H1 (cell line): ENCODE measurements around the gene UBR1. TPM values are rescaled to one million over a fixed set of nuclear protein-coding genes. Genes with fewer than 3 reads are reported as not detected.

Source experiments
- CTCF ChIA-PET: fragments of 300-600 bp; sonication (Branson Sonifier 250); formaldehyde crosslinking; loops from one replicate; lab custom pipeline; 2021; ENCODE audit not compliant: partially characterized antibody; lab: Charles Lee
- POLR2A ChIA-PET: fragments of 300-600 bp; sonication (Branson Sonifier 250); formaldehyde crosslinking; loops from one replicate; lab custom pipeline; 2021; ENCODE audit warnings: inconsistent platforms; ENCODE audit not compliant: partially characterized antibody; lab: Charles Lee
- DNase-seq, 2 experiments: peaks; one replicate each; pipeline versions ENCODE4 v3.0.0 to v3.0.0-alpha.2; 2010 to 2022; ENCODE audit warnings: low spot score in 2 of 2, low read depth in 1 of 2, mixed read lengths in 1 of 2
- FAIRE-seq: peaks from 2 replicates; lab custom pipeline; 2011; peaks lifted over from hg19 to GRCh38; lab: Jason Lieb, UNC
- H2AFZ ChIP-seq: 2 replicates; pipeline ENCODE4 v1.8.1; 2012; ENCODE audit warnings: low read length, inconsistent platforms
- H2AK5ac ChIP-seq: 2 replicates; pipeline ENCODE4 v1.6.1; 2013; ENCODE audit warnings: low read depth, low read length
- H2BK120ac ChIP-seq: replicated peaks from 2 replicates; pipeline ENCODE3; 2013; ENCODE audit warnings: low read depth, low read length, inconsistent platforms
- H2BK12ac ChIP-seq: 2 replicates; pipeline ENCODE4 v1.6.1; 2013; ENCODE audit warnings: low read depth, low read length
- H2BK15ac ChIP-seq: 2 replicates; pipeline ENCODE4 v1.6.1; 2013; ENCODE audit warnings: low read length
- H2BK20ac ChIP-seq: 2 replicates; pipeline ENCODE4 v1.6.1; 2013; ENCODE audit warnings: low read length
- H2BK5ac ChIP-seq: 2 replicates; pipeline ENCODE4 v1.6.1; 2013; ENCODE audit warnings: low read depth, low read length
- H3K14ac ChIP-seq: 2 replicates; pipeline ENCODE4 v1.6.1; 2013; ENCODE audit warnings: inconsistent platforms; ENCODE audit not compliant: insufficient read length
- H3K18ac ChIP-seq: 2 replicates; pipeline ENCODE4 v1.6.1; 2013; ENCODE audit warnings: low read length; ENCODE audit errors: extremely low read depth
- H3K23ac ChIP-seq: 2 replicates; pipeline ENCODE4 v1.6.1; 2013; ENCODE audit warnings: inconsistent platforms; ENCODE audit not compliant: insufficient read length
- H3K23me2 ChIP-seq: 2 replicates; pipeline ENCODE4 v1.6.1; 2013; ENCODE audit warnings: low read depth, low read length
- H3K27ac ChIP-seq: 2 replicates; pipeline ENCODE4 v1.6.1; 2011; ENCODE audit warnings: low read depth, low read length, inconsistent platforms
- H3K27me3 ChIP-seq, 4 experiments: replicated peaks in 1 of 4; 1 replicate in 1 of 4; 2 replicates in 3 of 4; pipeline versions ENCODE4 v1.6.1 to v1.8.1; 2011 to 2013; ENCODE audit warnings: low read length in 3 of 4, mild to moderate bottlenecking in 3 of 4, inconsistent platforms in 2 of 4, mixed read lengths in 2 of 4, moderate library complexity in 1 of 4; ENCODE audit not compliant: control insufficient read depth in 3 of 4, insufficient read depth in 3 of 4; ENCODE audit errors: extremely low read depth in 1 of 4
- H3K36me3 ChIP-seq, 4 experiments: 2 replicates each; pipeline versions ENCODE4 v1.6.1 to v1.8.1; 2011 to 2013; ENCODE audit warnings: mild to moderate bottlenecking in 4 of 4, low read length in 3 of 4, moderate library complexity in 2 of 4, control low read depth in 1 of 4, inconsistent platforms in 1 of 4; ENCODE audit not compliant: insufficient read depth in 4 of 4, control insufficient read depth in 2 of 4
- H3K4ac ChIP-seq: replicated peaks from 2 replicates; pipeline ENCODE3; 2013; ENCODE audit warnings: low read length, low read depth, mixed read lengths, inconsistent platforms; ENCODE audit not compliant: insufficient read length
- H3K4me1 ChIP-seq, 4 experiments: replicated peaks in 1 of 4; 1 replicate in 1 of 4; 2 replicates in 3 of 4; pipeline versions ENCODE4 v1.6.1 to v1.8.1; 2011 to 2013; ENCODE audit warnings: low read length in 3 of 4, inconsistent platforms in 2 of 4, mixed read lengths in 1 of 4; ENCODE audit not compliant: insufficient read depth in 4 of 4, control insufficient read depth in 3 of 4
- H3K4me2 ChIP-seq, 2 experiments: 2 replicates each; pipeline versions ENCODE4 v1.6.1 to v1.8.1; 2011 to 2013; ENCODE audit warnings: low read depth in 2 of 2, low read length in 2 of 2, control low read depth in 1 of 2, inconsistent platforms in 1 of 2, mild to moderate bottlenecking in 1 of 2; ENCODE audit not compliant: insufficient read depth in 1 of 2
- H3K4me3 ChIP-seq, 4 experiments: fragments of 200-600, 300-600 bp in 1 of 4; sonication (generic), shearing (Covaris generic), sonication (Bioruptor Twin) in 1 of 4; 2 replicates each; pipeline versions ENCODE4 v1.5.1 to v1.8.1; 2011 to 2016; ENCODE audit warnings: low read length in 4 of 4, low read depth in 3 of 4, control low read depth in 2 of 4, inconsistent platforms in 2 of 4, mild to moderate bottlenecking in 2 of 4, mixed read lengths in 1 of 4, moderate library complexity in 1 of 4; ENCODE audit not compliant: insufficient read depth in 2 of 4; ENCODE audit errors: extremely low read depth in 1 of 4
- H3K56ac ChIP-seq: replicated peaks from 2 replicates; pipeline ENCODE3; 2013; ENCODE audit warnings: low read depth, mild to moderate bottlenecking, mixed read lengths, low read length, inconsistent platforms; ENCODE audit not compliant: insufficient read length
- H3K79me1 ChIP-seq: 2 replicates; pipeline ENCODE4 v1.6.1; 2013; ENCODE audit warnings: low read depth, low read length, control low read depth
- H3K79me2 ChIP-seq, 2 experiments: 2 replicates each; pipeline versions ENCODE4 v1.6.1 to v1.8.1; 2012 to 2013; ENCODE audit warnings: low read length in 2 of 2, mild to moderate bottlenecking in 2 of 2, inconsistent platforms in 1 of 2; ENCODE audit not compliant: insufficient read depth in 2 of 2, control insufficient read depth in 1 of 2
- H3K9ac ChIP-seq, 4 experiments: replicated peaks in 1 of 4; 1 replicate in 1 of 4; 2 replicates in 3 of 4; pipeline versions ENCODE4 v1.6.1 to v1.8.1; 2011 to 2013; ENCODE audit warnings: low read depth in 3 of 4, low read length in 3 of 4, control low read depth in 2 of 4, mild to moderate bottlenecking in 2 of 4, moderate library complexity in 2 of 4, inconsistent platforms in 1 of 4; ENCODE audit errors: extremely low read depth in 1 of 4
- H3K9me3 ChIP-seq, 2 experiments: 2 replicates each; pipeline versions ENCODE4 v1.6.1 to v1.8.1; 2012 to 2013; ENCODE audit warnings: mild to moderate bottlenecking in 2 of 2, moderate library complexity in 2 of 2, control low read depth in 1 of 2, inconsistent platforms in 1 of 2, low read depth in 1 of 2, low read length in 1 of 2, mixed read lengths in 1 of 2; ENCODE audit not compliant: insufficient read depth in 2 of 2
- H4K20me1 ChIP-seq, 2 experiments: replicated peaks in 1 of 2; 2 replicates each; pipeline versions ENCODE3 to v1.8.1; 2011 to 2013; ENCODE audit warnings: inconsistent platforms in 2 of 2, low read length in 2 of 2, mild to moderate bottlenecking in 1 of 2; ENCODE audit not compliant: insufficient read depth in 2 of 2, control insufficient read depth in 1 of 2
- H4K5ac ChIP-seq: 2 replicates; pipeline ENCODE4 v1.6.1; 2013; ENCODE audit warnings: low read length, low read depth, mixed read lengths, inconsistent platforms; ENCODE audit not compliant: insufficient read length
- H4K8ac ChIP-seq: 2 replicates; pipeline ENCODE4 v1.8.0; 2013; ENCODE audit warnings: mild to moderate bottlenecking, moderate library complexity, low read length, inconsistent platforms; ENCODE audit not compliant: insufficient read depth; ENCODE audit errors: extremely low read depth
- H4K91ac ChIP-seq: replicated peaks from 2 replicates; pipeline ENCODE3; 2013; ENCODE audit warnings: low read length, mixed read lengths, inconsistent platforms; ENCODE audit not compliant: insufficient read length
- ASH2L ChIP-seq: fragments of 200-600, 300-600 bp; sonication (generic); IDR thresholded peaks from one replicate; pipeline ENCODE4 v1.7.1; 2017; ENCODE audit warnings: low read length
- ATF3 ChIP-seq: IDR thresholded peaks from 2 replicates; pipeline ENCODE4 v1.6.1; 2011; ENCODE audit warnings: low read depth, mild to moderate bottlenecking, low read length; ENCODE audit not compliant: insufficient read depth
- BACH1 ChIP-seq: IDR thresholded peaks from 2 replicates; pipeline ENCODE4 v1.6.1; 2012; ENCODE audit warnings: low read length, improper control_type of control experiment
- CREB1 ChIP-seq: IDR thresholded peaks from 2 replicates; pipeline ENCODE4 v1.6.1; 2012; ENCODE audit warnings: inconsistent platforms
- CTCF ChIP-seq, 3 experiments: IDR thresholded peaks; 1 replicate in 2 of 3; 2 replicates in 1 of 3; pipeline versions ENCODE4 v1.5.1 to v1.6.1; 2011; ENCODE audit warnings: low read length in 3 of 3, mild to moderate bottlenecking in 3 of 3, inconsistent platforms in 2 of 3, low read depth in 1 of 3, moderate library complexity in 1 of 3; ENCODE audit not compliant: insufficient read depth in 1 of 3; ENCODE audit errors: control extremely low read depth in 1 of 3
- HDAC2 ChIP-seq, 2 experiments: fragments of 300-600 bp in 1 of 2; sonication (generic) in 1 of 2; IDR thresholded peaks; 2 replicates each; pipeline ENCODE4 v1.6.1; 2011 to 2012; ENCODE audit warnings: low read depth in 2 of 2, low read length in 2 of 2, mild to moderate bottlenecking in 2 of 2, moderate library complexity in 2 of 2, borderline replicate concordance in 1 of 2, inconsistent platforms in 1 of 2
- JUND ChIP-seq: IDR thresholded peaks from 2 replicates; pipeline ENCODE4 v1.6.1; 2011; ENCODE audit warnings: mild to moderate bottlenecking, improper control_type of control experiment, low read length
- KDM5A ChIP-seq: fragments of 200-600 bp; IDR thresholded peaks from 2 replicates; pipeline ENCODE4 v1.7.1; 2012; ENCODE audit warnings: mild to moderate bottlenecking, low read length, inconsistent platforms, mixed read lengths
- MAX ChIP-seq: IDR thresholded peaks from 2 replicates; pipeline ENCODE4 v1.6.1; 2012; ENCODE audit warnings: inconsistent platforms
- NANOG ChIP-seq: IDR thresholded peaks from 2 replicates; pipeline ENCODE4 v1.6.1; 2011; ENCODE audit warnings: low read length, low read depth, mild to moderate bottlenecking, inconsistent platforms; ENCODE audit not compliant: insufficient read depth, poor library complexity, severe bottlenecking
- PHF8 ChIP-seq: fragments of 200-600 bp; sonication (generic); conservative IDR thresholded peaks from 2 replicates; pipeline ENCODE4 v1.7.1; 2012; ENCODE audit warnings: low read depth, mild to moderate bottlenecking, inconsistent platforms, low read length, moderate library complexity
- SP4 ChIP-seq: IDR thresholded peaks from 2 replicates; pipeline ENCODE4 v1.6.1; 2012; ENCODE audit warnings: low read length, inconsistent platforms
- TBP ChIP-seq: IDR thresholded peaks from 2 replicates; pipeline ENCODE4 v1.6.1; 2011; ENCODE audit warnings: low read depth, low read length, improper control_type of control experiment
- polyA plus RNA-seq, 7 experiments: library from polyadenylated mRNA; depleted of rRNA in 3 of 7; stranded (reverse) in 5 of 7; unstranded in 2 of 7; fragments of >200 nt in 5 of 7; fragments of 200-250 nt in 2 of 7; gene quantifications; 1 replicate in 5 of 7; 2 replicates in 1 of 7; 4 replicates in 1 of 7; pipeline versions ENCODE4 v1.2.1 to v1.2.3, GENCODE V29; 2011 to 2013; ENCODE audit warnings: missing spikeins in 2 of 7, mixed read lengths in 2 of 7
- total RNA-seq: library from RNA; stranded (reverse); fragmentation: NEBNext Ultra II Directional; extraction: Animal tissue kit (Norgen Biotek cat#: 25700); gene quantifications from 2 replicates; pipeline ENCODE4 v1.2.1, GENCODE V29; 2021

The UBR1 gene
- total and polyA plus RNA-seq, 2 of the 8 experiments (the other 6 are each of a cell fraction or from before 2014, with no cell fraction given), result 3.7 to 18.7 TPM

GRCh38 chr15:43153269-43153668 lies 47.4 kb upstream of the UBR1 start:
- CTCF ChIA-PET, result interaction anchor here (0.7 kb wide), 1 partner anchor 51 kb away, joined by 3 read pairs; no protein-coding TSS in a partner anchor
- no peak overlapping the region for H2BK12ac ChIP-seq
- no peak for TF ChIP-seq NANOG
- TF ChIP-seq MAX, result no peak
- TF ChIP-seq CREB1, result no peak
- no peak for TF ChIP-seq TBP
- TF ChIP-seq CTCF (IDR thresholded peaks at IDR 0.05; ENCODE audit: control extremely low read depth in 1 of 3, insufficient read depth in 1 of 3, low read depth in 1 of 3, low read length in 3 of 3), result no peak
- TF ChIP-seq ATF3, result no peak
- no peak for TF ChIP-seq BACH1
- no peak for TF ChIP-seq PHF8
- no peak for TF ChIP-seq KDM5A
- TF ChIP-seq SP4, result no peak
- TF ChIP-seq HDAC2 (IDR thresholded peaks at IDR 0.05; ENCODE audit: borderline replicate concordance in 1 of 2, low read depth in 2 of 2, low read length in 2 of 2), result no peak
- no peak for TF ChIP-seq JUND
- TF ChIP-seq ASH2L, result no peak

More at GRCh38 chr15:43153269-43153668, 47.4 kb upstream of the UBR1 start:
- no peak overlapping the region for H3K18ac ChIP-seq
- no peaks in the 10 kb centered on the region for H3K9me3 ChIP-seq
- no peak overlapping the region for H2BK5ac ChIP-seq
- no peak overlapping the region for H3K4me2 ChIP-seq
- H4K8ac ChIP-seq, result no peak overlapping the region
- POLR2A ChIA-PET, result no interaction called here
- no peak overlapping the region for H2BK120ac ChIP-seq
- H3K27me3 ChIP-seq, result no peaks in the 10 kb centered on the region
- no peaks in the 10 kb centered on the region for H3K36me3 ChIP-seq
- H2AFZ ChIP-seq, result no peak overlapping the region
- no peak overlapping the region for H3K27ac ChIP-seq
- no peaks in the 10 kb centered on the region for H3K4me1 ChIP-seq
- no peaks in the 10 kb centered on the region for H3K79me1 ChIP-seq
- H3K9ac ChIP-seq, result no peak overlapping the region
- no peak overlapping the region for H3K4ac ChIP-seq
- no peak overlapping the region for H2BK15ac ChIP-seq
- no peaks in the 10 kb centered on the region for H4K20me1 ChIP-seq
- H2AK5ac ChIP-seq, result no peak overlapping the region
- H3K23ac ChIP-seq, result no peak overlapping the region
- no peak overlapping the region for H4K5ac ChIP-seq
- H3K23me2 ChIP-seq, result no peaks in the 10 kb centered on the region
- FAIRE-seq, result no peak
- no peak for DNase-seq
- no peak overlapping the region for H2BK20ac ChIP-seq
- no peak overlapping the region for H3K14ac ChIP-seq
- no peak overlapping the region for H4K91ac ChIP-seq
- H3K4me3 ChIP-seq, result no peak overlapping the region
- H3K79me2 ChIP-seq, result no peaks in the 10 kb centered on the region
- no peak overlapping the region for H3K56ac ChIP-seq
